K562 (cell line): ENCODE data around the gene STIL. TPM values are rescaled to one million over a fixed set of nuclear protein-coding genes. Genes with fewer than 3 reads are reported as not detected.

Experiments used
- HDGF ChIP-seq: fragments of 450-650 bp; IDR thresholded peaks from 2 replicates; pipeline ENCODE4 v1.6.1; 2016
- HEY1 ChIP-seq: fragments of 250-450 bp; sonication (Bioruptor Pico); IDR thresholded peaks from 2 replicates; pipeline ENCODE4 v1.5.0; 2020; ENCODE audit warnings: mild to moderate bottlenecking, moderate library complexity, borderline replicate concordance
- MTA2 ChIP-seq: fragments of 450-650 bp; IDR thresholded peaks from 2 replicates; pipeline ENCODE4 v1.6.1; 2016; ENCODE audit warnings: low read depth
- NFIX ChIP-seq: fragments of 250-450 bp; sonication (Bioruptor Pico); IDR thresholded peaks from 2 replicates; pipeline ENCODE4 v1.4.0; 2020; ENCODE audit warnings: low read depth, mild to moderate bottlenecking, moderate library complexity
- PTRF ChIP-seq: fragments of 450-650 bp; IDR thresholded peaks from 2 replicates; pipeline ENCODE4 v1.6.1; 2016; ENCODE audit warnings: mild to moderate bottlenecking, missing genetic modification characterization, missing compliant biosample characterization
- SMAD4 ChIP-seq: fragments of 250-450 bp; sonication (Bioruptor Pico); conservative IDR thresholded peaks from 2 replicates; pipeline ENCODE4 v1.8.0; 2021; ENCODE audit warnings: inconsistent platforms, mild to moderate bottlenecking, moderate library complexity
- SP2 ChIP-seq: IDR thresholded peaks from 2 replicates; pipeline ENCODE4 v1.6.1; 2011; ENCODE audit warnings: mild to moderate bottlenecking, low read depth, low read length, moderate library complexity; ENCODE audit not compliant: poor library complexity, severe bottlenecking; ENCODE audit errors: extremely low read depth
- ZNF165 ChIP-seq: fragments of 250-450 bp; sonication (Bioruptor Pico); IDR thresholded peaks from 2 replicates; pipeline ENCODE4 v1.4.0; 2020; ENCODE audit warnings: borderline replicate concordance
- ZNF23 ChIP-seq: fragments of 250-450 bp; sonication (Bioruptor Pico); IDR thresholded peaks from 2 replicates; pipeline ENCODE4 v1.4.0; 2020; ENCODE audit warnings: mild to moderate bottlenecking
- ZNF589 ChIP-seq: fragments of 200-800 bp; sonication (Bioruptor generic); IDR thresholded peaks from 2 replicates; pipeline ENCODE4 v1.6.1; 2016; ENCODE audit warnings: low read depth, missing genetic modification characterization, missing compliant biosample characterization
- polyA plus RNA-seq, 8 experiments: library from polyadenylated mRNA; depleted of rRNA in 4 of 8; stranded (reverse) in 5 of 8; unstranded in 3 of 8; fragments of >200 nt; fragmentation: Nextera tagmentation in 2 of 8; fragmentation: Illumina TruSeq in 1 of 8; extraction: Ambion mirVana in 2 of 8; extraction: Trizol in 1 of 8; gene quantifications; 2 replicates each; pipeline versions ENCODE4 v1.2.1 to v1.2.3, GENCODE V29; 2011 to 2014; ENCODE audit warnings: inconsistent platforms in 1 of 8, missing spikeins in 1 of 8
- total RNA-seq, 7 experiments: library from RNA; depleted of rRNA in 6 of 7; stranded (reverse); fragments of >200 nt in 6 of 7; fragmentation: Illumina TruSeq in 2 of 7; extraction: Trizol in 2 of 7; gene quantifications; 2 replicates each; pipeline versions ENCODE4 v1.2.1 to v1.2.3, GENCODE V29; 2011 to 2021; ENCODE audit warnings: low replicate concordance in 1 of 7
- TF ChIP-seq, protein P1 (sequence below): fragments of 250-450 bp; sonication (Bioruptor Pico); IDR thresholded peaks from 2 replicates; pipeline ENCODE4 v1.4.0; 2020; ENCODE audit warnings: borderline replicate concordance
- TF ChIP-seq, protein P2 (sequence below): sonication (generic); IDR thresholded peaks from 2 replicates; pipeline ENCODE4 v1.6.1; 2016
- TF ChIP-seq, protein P3 (sequence below), 2 experiments: fragments of 450-650 bp; IDR thresholded peaks; 2 replicates each; pipeline ENCODE4 v1.6.1; 2016
- TF ChIP-seq, protein P4 (sequence below): fragments of 450-650 bp; IDR thresholded peaks from 2 replicates; pipeline ENCODE4 v1.6.1; 2017; ENCODE audit warnings: antibody characterized with exemption
- TF ChIP-seq, protein P5 (sequence below): fragments of 250-450 bp; sonication (Bioruptor Pico); IDR thresholded peaks from 2 replicates; pipeline ENCODE4 v1.8.0; 2021; ENCODE audit warnings: borderline replicate concordance, mild to moderate bottlenecking, moderate library complexity; ENCODE audit not compliant: poor library complexity, severe bottlenecking
- TF ChIP-seq, protein P6 (sequence below): fragments of 250-450 bp; sonication (Bioruptor Pico); IDR thresholded peaks from 2 replicates; pipeline ENCODE4 v1.5.1; 2021; ENCODE audit warnings: mild to moderate bottlenecking
- TF ChIP-seq, protein P7 (sequence below): conservative IDR thresholded peaks from 2 replicates; pipeline ENCODE4 v1.6.1; 2011; ENCODE audit warnings: low read depth, mild to moderate bottlenecking, low read length; ENCODE audit not compliant: control insufficient read depth

STIL gene
- total and polyA plus RNA-seq, 9 of the 15 experiments (the other 6 are each of a cell fraction or from before 2014, with no cell fraction given), result 10.5 to 77.4 (median 39.6) TPM

DNA sequence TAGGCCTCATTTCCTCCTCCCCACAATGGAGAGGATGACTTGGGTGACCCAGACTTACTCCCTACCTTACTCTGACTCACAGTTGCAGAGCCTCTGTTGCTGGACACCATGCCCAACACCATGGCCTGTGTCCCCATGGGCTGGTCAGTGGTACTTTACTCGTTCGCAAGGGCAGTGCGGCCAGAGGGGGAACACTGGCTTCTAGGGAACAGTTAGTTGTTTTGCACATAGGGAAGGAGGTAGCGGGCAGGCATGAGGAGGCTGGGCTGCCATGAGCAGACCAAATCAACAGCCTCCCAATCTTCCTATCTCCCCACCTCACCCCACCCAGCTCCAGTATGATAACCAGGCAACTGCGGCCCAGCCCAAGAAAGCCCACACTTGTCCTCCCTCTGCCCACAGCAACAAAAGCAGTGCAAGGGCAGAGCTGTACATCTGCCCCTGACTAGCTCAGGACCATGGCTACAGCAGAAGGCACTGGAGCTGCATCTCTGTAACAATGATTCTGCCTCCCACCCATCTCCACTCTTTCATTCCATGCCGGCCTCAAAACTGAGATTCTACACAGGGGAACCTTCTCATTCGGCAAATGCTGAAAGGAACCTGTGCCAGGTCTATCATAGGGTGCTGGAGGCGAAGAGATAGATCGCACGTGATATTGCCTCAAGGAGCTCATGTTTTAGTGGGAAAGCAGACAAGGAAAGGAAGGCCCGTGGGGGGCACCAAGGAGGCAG lies 100.5 kb downstream of the STIL start (continued):
- TF ChIP-seq, protein P1, sequence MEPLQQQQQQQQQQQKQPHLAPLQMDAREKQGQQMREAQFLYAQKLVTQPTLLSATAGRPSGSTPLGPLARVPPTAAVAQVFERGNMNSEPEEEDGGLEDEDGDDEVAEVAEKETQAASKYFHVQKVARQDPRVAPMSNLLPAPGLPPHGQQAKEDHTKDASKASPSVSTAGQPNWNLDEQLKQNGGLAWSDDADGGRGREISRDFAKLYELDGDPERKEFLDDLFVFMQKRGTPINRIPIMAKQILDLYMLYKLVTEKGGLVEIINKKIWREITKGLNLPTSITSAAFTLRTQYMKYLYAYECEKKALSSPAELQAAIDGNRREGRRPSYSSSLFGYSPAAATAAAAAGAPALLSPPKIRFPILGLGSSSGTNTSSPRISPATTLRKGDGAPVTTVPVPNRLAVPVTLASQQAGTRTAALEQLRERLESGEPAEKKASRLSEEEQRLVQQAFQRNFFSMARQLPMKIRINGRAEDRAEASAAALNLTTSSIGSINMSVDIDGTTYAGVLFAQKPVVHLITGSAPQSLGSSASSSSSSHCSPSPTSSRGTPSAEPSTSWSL (CRISPR knock-in tag), result no peak
- TF ChIP-seq, protein P2, sequence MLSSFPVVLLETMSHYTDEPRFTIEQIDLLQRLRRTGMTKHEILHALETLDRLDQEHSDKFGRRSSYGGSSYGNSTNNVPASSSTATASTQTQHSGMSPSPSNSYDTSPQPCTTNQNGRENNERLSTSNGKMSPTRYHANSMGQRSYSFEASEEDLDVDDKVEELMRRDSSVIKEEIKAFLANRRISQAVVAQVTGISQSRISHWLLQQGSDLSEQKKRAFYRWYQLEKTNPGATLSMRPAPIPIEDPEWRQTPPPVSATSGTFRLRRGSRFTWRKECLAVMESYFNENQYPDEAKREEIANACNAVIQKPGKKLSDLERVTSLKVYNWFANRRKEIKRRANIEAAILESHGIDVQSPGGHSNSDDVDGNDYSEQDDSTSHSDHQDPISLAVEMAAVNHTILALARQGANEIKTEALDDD, result peak; percentile 80
- TF ChIP-seq ZNF589 (CRISPR knock-in tag), result 0 out of 2 replicates have a peak, but pooled peaks have one; percentile 41
- peak; percentile 21; the same call in 1 of the 2 replicates for TF ChIP-seq SMAD4 (CRISPR knock-in tag)
- no peak; the same call in 1 of the 2 replicates for TF ChIP-seq HDGF
- TF ChIP-seq HEY1 (CRISPR knock-in tag), result no peak
- TF ChIP-seq, protein P3, sequence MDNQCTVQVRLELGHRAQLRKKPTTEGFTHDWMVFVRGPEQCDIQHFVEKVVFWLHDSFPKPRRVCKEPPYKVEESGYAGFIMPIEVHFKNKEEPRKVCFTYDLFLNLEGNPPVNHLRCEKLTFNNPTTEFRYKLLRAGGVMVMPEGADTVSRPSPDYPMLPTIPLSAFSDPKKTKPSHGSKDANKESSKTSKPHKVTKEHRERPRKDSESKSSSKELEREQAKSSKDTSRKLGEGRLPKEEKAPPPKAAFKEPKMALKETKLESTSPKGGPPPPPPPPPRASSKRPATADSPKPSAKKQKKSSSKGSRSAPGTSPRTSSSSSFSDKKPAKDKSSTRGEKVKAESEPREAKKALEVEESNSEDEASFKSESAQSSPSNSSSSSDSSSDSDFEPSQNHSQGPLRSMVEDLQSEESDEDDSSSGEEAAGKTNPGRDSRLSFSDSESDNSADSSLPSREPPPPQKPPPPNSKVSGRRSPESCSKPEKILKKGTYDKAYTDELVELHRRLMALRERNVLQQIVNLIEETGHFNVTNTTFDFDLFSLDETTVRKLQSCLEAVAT (IDR thresholded peaks at IDR 0.05), result no peak
- TF ChIP-seq, protein P4, sequence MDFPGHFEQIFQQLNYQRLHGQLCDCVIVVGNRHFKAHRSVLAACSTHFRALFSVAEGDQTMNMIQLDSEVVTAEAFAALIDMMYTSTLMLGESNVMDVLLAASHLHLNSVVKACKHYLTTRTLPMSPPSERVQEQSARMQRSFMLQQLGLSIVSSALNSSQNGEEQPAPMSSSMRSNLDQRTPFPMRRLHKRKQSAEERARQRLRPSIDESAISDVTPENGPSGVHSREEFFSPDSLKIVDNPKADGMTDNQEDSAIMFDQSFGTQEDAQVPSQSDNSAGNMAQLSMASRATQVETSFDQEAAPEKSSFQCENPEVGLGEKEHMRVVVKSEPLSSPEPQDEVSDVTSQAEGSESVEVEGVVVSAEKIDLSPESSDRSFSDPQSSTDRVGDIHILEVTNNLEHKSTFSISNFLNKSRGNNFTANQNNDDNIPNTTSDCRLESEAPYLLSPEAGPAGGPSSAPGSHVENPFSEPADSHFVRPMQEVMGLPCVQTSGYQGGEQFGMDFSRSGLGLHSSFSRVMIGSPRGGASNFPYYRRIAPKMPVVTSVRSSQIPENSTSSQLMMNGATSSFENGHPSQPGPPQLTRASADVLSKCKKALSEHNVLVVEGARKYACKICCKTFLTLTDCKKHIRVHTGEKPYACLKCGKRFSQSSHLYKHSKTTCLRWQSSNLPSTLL, result no peak
- TF ChIP-seq MTA2, result peak; percentile 43; the same call in 1 of the 2 replicates
- no peak for TF ChIP-seq ZNF165 (CRISPR knock-in tag)
- TF ChIP-seq, protein P5, sequence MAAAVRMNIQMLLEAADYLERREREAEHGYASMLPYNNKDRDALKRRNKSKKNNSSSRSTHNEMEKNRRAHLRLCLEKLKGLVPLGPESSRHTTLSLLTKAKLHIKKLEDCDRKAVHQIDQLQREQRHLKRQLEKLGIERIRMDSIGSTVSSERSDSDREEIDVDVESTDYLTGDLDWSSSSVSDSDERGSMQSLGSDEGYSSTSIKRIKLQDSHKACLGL (CRISPR knock-in tag), result no peak
- TF ChIP-seq ZNF23, result no peak
- no peak for TF ChIP-seq NFIX (CRISPR knock-in tag)
- TF ChIP-seq, protein P6, sequence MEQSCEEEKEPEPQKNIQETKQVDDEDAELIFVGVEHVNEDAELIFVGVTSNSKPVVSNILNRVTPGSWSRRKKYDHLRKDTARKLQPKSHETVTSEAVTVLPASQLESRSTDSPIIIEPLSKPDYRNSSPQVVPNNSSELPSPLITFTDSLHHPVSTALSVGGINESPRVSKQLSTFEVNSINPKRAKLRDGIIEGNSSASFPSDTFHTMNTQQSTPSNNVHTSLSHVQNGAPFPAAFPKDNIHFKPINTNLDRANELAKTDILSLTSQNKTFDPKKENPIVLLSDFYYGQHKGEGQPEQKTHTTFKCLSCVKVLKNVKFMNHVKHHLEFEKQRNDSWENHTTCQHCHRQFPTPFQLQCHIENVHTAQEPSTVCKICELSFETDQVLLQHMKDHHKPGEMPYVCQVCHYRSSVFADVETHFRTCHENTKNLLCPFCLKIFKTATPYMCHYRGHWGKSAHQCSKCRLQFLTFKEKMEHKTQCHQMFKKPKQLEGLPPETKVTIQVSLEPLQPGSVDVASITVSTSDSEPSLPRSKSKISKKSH (CRISPR knock-in tag), result no peak
- no peak for TF ChIP-seq SP2
- TF ChIP-seq, protein P7, sequence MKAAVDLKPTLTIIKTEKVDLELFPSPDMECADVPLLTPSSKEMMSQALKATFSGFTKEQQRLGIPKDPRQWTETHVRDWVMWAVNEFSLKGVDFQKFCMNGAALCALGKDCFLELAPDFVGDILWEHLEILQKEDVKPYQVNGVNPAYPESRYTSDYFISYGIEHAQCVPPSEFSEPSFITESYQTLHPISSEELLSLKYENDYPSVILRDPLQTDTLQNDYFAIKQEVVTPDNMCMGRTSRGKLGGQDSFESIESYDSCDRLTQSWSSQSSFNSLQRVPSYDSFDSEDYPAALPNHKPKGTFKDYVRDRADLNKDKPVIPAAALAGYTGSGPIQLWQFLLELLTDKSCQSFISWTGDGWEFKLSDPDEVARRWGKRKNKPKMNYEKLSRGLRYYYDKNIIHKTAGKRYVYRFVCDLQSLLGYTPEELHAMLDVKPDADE, result no peak
- TF ChIP-seq PTRF (tag), result no peak
